NCI-H345 treated with DMSO at 0.1 percent for 48 hours (cell line): ENCODE results near the gene SDC4.

Experiments used
- DNase-seq: peaks from one replicate; lab custom pipeline; 2025; ENCODE audit not compliant: unreplicated experiment; lab: John Stamatoyannopoulos, UW

Gene SDC4

GRCh38 chr20:45347936-45348778, at the start of gene SDC4:
SDC4 (minus strand) TSS chr20:45348424; CDS start chr20:45348384, 40 bp downstream.
- peak; percentile 58 for DNase-seq

- no peak for DNase-seq
Observed at GRCh38 chr20:45395114-45395415, 46.8 kb upstream of the SDC4 start.

GRCh38 chr20:45394221-45395113, 46.2 kb upstream of the SDC4 start:
- DNase-seq = no peak

- peak; percentile 22 for DNase-seq
Observed at GRCh38 chr20:45392733-45393132, 44.5 kb upstream of the SDC4 start.

- DNase-seq = no peak
Observed at GRCh38 chr20:45391559-45391958, 43.3 kb upstream of the SDC4 start.

- no peak for DNase-seq
Observed at GRCh38 chr20:45390931-45391330, 42.7 kb upstream of the SDC4 start.

- DNase-seq = no peak
Observed at GRCh38 chr20:45387274-45387673, 39.0 kb upstream of the SDC4 start.

- DNase-seq = no peak
Observed at GRCh38 chr20:45378191-45378590, 30.0 kb upstream of the SDC4 start, which contains the start of gene TP53TG5. TP53TG5 (minus strand) TSS chr20:45378325; CDS start chr20:45378236, 89 bp downstream.

- DNase-seq = no peak
Observed at GRCh38 chr20:45377269-45377668, 29.0 kb upstream of the SDC4 start.

GRCh38 chr20:45374966-45375365, 26.7 kb upstream of the SDC4 start:
- no peak for DNase-seq

- DNase-seq = no peak
Observed at GRCh38 chr20:45374101-45374467, 25.9 kb upstream of the SDC4 start.

GRCh38 chr20:45373353-45374100, 25.3 kb upstream of the SDC4 start:
- peak; percentile 83 for DNase-seq

GRCh38 chr20:45372646-45373352, 24.6 kb upstream of the SDC4 start:
- no peak for DNase-seq

GRCh38 chr20:45372241-45372640, 24.0 kb upstream of the SDC4 start:
- DNase-seq = no peak

- no peak for DNase-seq
Observed at GRCh38 chr20:45370571-45371160, 22.4 kb upstream of the SDC4 start.

- DNase-seq = no peak
Observed at GRCh38 chr20:45368221-45368980, 20.2 kb upstream of the SDC4 start.

GRCh38 chr20:45367126-45367525, 18.9 kb upstream of the SDC4 start:
- DNase-seq = no peak

GRCh38 chr20:45366631-45367030, 18.4 kb upstream of the SDC4 start:
- DNase-seq = no peak

GRCh38 chr20:45366192-45366591, 18.0 kb upstream of the SDC4 start:
- no peak for DNase-seq
